Measurements from ENCODE around the gene NFATC4.

The NFATC4 gene

DNA sequence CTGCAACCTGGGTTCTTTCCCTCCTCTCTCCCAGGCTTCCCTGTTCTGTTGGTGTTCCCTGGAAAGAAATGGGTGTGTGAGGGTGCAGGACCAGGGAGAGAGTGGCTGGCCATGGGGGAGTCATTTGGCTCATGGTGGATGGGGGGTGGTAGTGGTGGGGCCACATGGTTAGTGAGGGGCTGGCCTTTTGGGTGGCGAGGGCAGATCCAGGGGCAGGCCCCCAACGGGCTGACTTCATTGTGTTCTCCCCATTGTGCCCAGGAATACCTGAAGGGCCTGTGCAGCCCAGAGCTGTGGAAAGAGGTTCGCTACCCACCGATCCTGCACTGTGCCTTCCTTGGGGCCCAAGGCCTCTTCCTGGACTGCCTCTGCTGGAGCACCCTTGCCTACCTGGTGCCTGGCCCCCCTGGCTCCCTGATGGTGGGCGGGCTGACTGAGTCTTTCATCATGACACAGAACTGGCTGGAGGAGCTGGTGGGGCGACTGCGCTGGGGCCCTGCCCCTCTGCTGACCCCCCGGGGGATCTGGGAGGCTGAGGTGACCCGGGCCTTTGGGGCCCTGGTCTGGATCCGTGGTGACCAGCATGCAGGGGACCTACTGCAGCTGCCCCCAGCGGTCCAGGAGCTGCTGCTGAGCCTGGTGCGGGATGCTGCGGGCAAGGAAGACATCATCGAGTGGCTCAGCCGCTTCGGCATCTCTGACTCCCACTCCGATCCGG, 39.8 kb downstream of the NFATC4 start:
- no peak for DNase-seq (ENCODE audit: extremely low read depth in 1 of 2, low read depth in 1 of 2)

DNA sequence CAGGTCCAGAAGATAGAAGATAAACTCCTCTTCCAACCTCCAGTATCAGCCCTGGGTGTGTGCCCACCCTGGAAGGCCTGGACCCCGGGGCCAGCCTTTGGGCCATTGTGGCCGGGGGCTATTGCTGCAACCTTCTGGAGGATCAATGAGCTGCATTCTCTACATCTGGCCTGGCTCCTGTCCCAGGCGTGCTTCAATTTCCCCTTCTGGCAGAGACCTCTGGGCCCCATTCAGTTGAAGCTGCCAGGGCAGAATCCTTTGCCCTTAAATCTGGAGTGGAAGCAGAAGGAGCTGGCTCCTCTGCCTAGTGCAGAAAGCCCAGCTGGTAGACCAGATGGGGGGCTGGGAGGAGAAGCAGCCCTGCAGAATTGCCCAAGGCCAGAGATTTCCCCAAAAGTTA, 40.8 kb downstream of the NFATC4 start:
- DNase-seq (ENCODE audit: extremely low read depth in 1 of 2, low read depth in 1 of 2), result no peak

DNA sequence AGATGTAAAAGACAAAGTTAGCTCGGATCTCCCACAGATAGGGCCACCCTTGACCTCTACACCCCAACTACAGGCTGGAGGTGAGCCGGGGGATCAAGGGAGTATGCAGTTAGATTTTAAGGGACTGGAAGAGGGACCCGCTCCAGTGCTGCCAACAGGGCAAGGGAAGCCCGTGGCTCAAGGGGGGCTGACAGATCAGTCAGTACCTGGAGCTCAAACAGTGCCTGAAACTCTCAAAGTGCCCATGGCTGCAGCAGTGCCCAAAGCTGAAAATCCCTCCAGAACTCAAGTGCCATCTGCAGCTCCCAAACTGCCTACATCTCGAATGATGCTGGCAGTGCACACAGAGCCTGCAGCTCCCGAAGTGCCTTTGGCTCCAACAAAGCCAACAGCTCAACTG, 41.2 kb downstream of the NFATC4 start:
- no peak for DNase-seq (ENCODE audit: extremely low read depth in 1 of 2, low read depth in 1 of 2)

DNA sequence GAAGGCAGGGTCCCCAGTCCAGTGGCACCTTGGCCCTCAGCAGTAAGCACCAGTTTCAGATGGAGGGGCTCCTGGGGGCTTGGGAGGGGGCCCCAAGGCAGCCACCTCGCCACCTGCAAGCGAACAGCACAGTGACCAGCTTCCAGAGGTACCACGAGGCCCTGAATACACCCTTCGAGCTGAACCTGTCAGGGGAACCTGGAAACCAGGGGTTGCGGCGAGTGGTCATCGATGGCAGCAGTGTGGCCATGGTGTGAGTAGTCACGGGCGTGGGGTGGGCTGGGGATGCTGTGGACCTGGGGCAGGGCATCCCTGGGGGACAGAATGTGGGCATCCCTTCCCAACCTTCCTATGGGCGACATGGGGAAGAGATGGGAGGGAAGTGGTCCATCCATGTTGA, 42.0 kb downstream of the NFATC4 start:
- DNase-seq (ENCODE audit: extremely low read depth in 1 of 2, low read depth in 1 of 2), result no peak

DNA sequence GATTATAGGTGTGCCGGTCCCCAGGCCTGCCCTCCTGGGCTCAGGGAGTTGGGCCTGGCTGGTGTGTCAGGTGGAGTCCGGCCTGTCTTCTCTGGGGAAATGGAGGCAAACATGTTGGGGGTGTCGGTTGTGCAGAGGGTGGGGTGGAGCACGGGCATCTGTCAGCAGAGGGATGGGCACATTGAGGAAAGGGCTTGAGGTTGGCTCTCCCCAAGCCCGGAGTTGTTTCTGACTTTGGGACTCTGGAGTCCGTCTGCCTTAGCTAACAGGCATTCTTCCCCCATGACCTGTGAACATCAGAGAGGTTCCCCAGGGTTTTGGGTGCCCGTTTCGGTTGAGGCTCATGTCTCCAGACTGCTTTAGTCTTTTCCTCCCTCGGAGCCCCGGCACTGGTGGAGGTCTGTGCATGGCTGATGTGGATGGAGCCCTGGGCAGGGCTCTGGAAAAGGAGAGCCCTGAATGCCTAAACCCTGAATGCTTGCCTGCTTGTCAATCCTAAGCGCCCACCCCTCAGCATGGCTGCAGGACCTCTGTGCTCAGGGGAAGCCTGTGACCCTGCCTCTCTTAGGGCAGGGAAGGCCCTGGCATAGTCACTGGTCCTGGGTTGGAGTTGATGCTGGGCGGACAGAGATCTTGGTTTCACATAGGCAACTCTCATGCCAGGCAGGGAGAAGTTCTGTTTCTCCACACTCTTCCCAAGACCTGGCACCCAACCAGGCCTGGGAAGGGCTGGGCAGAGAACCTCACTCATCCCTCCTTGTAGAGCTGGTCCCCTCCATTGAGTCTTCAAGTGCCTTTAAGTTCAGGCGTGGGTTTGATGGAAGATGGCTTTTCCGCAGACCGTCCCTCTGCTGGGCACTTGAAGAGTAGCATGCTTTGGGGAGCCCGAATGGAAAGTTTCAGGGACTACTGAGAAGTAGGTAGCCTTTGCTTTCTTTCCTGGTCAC, 43.7 kb downstream of the NFATC4 start:
- DNase-seq (ENCODE audit: extremely low read depth in 1 of 2, low read depth in 1 of 2), result no peak

DNA sequence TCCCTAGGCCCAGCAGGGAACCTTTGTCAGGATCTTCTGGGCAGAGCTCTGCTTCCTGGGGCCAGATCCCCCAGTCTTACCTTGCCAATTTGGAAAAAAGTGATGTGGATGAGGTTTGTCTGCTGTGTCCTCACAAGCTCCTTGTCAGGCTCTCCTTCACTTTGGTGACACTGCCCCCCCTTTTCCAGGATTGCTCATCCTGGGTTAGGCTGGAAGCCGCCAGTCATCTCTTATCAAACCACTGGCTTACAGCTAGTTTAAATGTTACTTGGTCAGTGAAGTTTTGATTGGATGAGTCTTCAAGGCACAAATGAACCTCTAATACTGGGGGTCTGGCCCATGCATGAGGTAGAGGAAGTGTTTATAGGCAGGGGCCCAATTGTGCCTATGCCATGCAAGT, 46.1 kb downstream of the NFATC4 start:
- no peak for DNase-seq (ENCODE audit: extremely low read depth in 1 of 2, low read depth in 1 of 2)

DNA sequence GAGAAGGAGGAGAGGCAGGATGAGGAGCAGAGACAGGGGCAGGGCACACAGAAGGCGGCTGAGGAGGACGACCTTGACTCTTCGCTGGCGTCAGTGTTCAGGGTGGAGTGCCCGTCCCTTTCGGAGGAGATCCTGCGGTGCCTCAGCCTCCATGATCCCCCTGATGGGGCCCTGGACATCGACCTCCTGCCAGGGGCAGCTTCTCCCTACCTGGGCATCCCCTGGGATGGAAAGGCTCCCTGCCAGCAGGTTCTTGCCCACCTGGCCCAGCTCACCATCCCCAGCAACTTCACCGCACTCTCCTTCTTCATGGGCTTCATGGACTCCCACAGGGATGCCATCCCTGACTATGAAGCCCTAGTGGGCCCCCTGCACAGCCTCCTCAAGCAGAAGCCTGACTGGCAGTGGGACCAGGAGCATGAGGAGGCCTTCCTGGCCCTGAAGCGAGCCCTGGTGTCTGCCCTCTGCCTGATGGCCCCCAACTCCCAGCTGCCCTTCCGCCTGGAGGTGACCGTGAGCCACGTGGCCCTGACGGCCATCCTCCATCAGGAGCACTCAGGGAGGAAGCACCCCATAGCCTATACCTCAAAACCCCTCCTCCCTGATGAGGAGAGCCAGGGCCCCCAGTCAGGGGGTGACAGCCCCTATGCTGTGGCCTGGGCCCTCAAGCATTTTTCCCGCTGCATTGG, 46.9 kb downstream of the NFATC4 start:
- DNase-seq (ENCODE audit: extremely low read depth in 1 of 2, low read depth in 1 of 2), result no peak

DNA sequence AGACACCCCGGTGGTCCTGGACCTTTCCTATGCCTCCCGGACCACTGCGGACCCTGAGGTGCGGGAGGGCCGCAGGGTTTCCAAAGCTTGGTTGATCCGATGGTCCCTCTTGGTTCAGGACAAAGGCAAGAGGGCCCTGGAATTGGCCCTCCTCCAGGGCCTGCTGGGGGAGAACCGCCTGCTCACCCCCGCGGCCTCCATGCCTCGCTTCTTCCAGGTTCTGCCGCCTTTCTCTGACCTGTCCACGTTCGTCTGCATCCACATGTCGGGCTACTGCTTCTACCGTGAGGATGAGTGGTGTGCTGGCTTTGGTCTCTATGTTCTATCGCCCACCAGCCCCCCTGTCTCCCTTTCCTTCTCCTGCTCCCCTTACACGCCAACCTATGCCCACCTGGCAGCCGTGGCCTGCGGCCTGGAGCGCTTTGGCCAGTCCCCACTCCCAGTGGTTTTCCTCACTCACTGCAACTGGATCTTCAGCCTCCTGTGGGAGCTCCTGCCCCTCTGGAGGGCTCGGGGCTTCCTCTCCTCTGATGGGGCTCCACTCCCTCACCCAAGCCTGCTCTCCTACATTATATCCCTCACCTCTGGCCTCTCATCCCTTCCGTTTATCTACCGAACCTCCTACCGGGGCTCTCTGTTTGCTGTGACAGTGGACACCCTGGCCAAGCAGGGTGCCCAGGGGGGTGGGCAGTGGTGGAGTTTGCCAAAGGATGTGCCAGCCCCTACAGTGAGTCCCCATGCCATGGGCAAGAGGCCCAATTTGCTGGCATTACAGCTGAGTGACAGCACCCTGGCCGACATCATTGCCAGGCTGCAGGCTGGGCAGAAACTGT, 47.7 kb downstream of the NFATC4 start:
- DNase-seq (ENCODE audit: extremely low read depth in 1 of 2, low read depth in 1 of 2), result no peak

DNA sequence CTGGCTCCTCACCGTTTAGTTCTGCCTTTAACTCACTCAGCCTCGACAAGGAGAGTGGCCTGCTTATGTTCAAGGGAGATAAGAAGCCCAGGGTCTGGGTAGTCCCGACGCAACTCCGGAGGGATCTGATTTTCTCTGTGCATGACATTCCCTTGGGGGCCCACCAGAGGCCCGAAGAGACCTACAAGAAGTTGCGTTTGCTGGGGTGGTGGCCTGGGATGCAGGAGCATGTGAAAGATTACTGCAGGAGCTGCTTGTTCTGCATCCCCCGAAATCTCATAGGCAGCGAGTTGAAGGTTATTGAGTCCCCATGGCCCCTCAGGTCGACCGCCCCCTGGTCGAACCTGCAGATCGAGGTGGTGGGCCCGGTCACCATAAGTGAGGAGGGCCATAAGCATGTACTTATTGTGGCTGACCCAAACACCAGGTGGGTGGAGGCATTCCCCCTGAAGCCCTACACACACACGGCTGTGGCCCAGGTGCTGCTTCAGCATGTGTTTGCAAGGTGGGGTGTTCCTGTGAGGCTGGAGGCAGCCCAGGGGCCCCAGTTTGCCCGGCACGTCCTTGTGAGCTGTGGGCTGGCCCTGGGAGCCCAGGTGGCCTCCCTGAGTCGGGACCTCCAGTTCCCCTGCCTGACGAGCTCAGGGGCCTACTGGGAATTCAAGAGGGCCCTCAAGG, 48.4 kb downstream of the NFATC4 start:
- no peak for DNase-seq (ENCODE audit: extremely low read depth in 1 of 2, low read depth in 1 of 2)

DNA sequence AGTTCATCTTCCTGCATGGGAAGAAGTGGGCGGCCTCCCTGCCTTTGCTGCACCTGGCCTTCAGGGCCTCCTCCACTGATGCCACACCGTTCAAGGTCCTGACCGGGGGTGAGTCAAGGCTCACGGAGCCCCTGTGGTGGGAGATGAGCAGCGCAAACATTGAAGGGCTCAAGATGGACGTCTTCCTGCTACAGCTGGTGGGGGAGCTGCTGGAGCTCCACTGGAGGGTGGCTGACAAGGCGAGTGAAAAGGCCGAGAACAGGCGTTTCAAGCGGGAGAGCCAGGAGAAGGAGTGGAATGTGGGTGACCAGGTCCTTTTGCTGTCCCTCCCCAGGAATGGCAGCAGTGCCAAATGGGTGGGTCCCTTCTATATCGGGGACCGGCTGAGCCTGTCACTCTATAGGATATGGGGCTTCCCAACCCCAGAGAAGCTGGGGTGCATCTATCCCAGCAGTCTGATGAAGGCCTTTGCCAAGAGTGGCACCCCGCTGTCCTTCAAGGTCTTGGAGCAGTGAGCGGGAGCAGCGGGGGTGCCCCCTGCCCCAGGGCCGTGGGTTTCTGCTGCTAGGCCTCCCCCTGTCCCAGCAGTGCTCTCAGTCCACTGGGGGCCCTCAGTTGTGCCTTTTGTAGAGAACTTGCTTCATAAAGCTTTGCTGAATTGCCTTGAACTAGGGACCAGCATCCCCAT, 49.1 kb downstream of the NFATC4 start:
- DNase-seq (ENCODE audit: extremely low read depth in 1 of 2, low read depth in 1 of 2), result no peak

DNA sequence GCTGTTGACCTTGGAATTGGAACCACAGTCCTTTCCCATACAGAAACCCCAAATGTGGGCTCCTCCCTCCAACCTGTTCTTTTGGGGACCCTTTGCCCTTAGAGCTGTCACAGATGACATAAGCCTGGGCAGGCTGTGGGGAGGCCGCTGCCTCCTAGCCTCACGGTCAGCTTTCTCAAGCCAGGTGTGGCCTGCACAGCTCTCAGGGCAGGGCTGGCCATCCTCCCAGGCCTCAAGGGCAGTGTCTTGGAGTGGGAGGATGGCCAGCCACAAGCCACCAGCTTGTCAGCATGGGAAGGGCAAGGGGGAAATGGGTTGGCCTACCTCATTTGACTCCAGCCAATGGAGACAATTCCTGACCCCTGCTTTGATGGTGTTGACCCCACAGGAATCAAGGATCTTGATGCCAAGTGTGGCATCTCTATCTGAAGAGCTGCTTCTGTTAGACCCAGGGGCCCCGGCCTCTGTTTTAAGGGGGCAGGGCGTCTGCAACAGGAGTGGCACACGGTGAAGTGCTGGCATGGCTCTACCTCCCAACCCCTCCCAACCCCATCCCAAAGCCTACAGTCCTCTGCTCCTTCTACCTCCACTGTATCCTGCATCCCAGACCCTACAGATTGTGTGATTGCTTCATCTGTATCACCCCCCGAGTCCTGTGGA, 50.0 kb downstream of the NFATC4 start:
- no peak for DNase-seq (ENCODE audit: extremely low read depth in 1 of 2, low read depth in 1 of 2)

DNA sequence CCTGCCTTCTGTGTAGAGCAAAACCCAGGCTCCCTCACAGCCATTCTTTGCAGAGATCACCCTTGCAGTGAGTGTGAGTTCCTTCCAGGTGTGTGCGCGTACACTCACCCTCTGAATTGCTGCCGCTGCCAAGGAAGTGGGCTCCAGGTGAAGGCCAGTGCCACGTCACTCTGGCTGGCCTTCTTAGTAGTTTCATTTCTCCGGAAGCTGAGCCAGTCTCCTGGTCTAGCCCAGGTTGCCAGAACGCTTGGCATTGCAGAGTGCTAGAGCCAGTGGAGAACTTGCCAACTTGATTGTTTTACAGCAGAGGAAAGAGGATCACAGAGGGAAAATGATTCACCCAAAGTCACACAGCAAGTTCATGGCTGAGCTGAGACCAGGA, 50.5 kb downstream of the NFATC4 start:
- DNase-seq (ENCODE audit: extremely low read depth in 1 of 2, low read depth in 1 of 2), result no peak

DNA sequence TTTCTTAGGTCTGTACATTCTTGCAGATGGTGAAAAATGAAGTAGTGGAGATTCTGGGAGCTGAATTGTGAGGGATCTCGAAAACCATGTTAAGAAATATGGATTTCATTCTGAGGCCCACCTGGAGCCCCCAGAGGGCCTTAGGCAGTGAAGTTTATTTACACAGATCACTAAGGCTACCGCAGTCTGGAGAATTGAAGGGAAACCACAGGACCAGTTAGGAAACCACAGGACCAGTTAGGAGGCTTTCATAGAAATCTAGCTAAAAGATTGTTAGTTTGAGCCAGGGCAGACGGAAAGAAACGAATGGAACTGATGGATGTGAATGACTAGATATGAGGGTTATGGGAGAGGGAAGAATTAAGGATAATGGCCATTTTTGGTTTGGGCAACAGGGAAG, 54.3 kb downstream of the NFATC4 start:
- DNase-seq (ENCODE audit: extremely low read depth in 1 of 2, low read depth in 1 of 2), result no peak

DNA sequence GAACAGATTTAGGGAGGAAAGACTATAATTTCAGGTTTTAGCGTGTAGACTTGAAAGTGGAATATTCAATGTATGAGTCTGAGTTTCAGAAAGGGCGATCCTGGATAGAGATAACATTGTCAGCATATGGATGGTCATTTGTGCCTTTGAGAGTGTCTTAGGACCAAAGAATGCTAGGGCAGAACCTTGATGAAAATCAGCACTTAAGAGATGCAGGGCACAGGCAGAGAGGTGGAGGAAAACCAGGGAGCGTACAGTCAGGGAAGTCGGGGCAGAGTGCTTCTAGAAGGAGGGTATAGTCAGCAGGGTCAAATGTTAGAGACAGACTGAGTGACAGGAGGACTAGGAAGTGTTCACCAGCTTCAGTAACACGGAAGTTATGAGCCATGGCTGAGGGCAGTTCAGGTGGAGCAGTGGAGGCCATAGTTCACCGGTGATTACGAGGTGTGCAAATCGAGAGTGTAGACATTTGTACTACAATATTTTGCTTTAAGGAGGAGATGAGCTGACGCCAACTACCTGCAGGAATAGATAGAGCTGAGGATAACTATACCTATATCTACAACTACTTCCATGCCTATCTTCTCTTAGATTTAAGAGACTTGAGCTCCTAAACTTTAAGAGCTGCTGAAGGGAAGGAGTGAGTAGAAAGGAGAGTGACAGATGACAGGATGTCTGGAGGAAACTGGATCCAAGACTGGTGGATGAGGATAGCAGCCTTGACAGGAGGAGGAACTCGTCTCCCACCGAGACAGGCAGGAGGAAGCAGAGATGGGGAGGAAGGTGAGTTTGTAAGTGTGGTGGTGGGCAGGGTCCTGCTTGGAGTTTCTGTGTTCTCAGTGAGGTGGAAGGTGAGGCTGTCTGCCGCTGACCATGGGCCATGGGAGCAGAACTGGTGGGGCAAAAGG, 55.0 kb downstream of the NFATC4 start:
- no peak for DNase-seq (ENCODE audit: extremely low read depth in 1 of 2, low read depth in 1 of 2)

DNA sequence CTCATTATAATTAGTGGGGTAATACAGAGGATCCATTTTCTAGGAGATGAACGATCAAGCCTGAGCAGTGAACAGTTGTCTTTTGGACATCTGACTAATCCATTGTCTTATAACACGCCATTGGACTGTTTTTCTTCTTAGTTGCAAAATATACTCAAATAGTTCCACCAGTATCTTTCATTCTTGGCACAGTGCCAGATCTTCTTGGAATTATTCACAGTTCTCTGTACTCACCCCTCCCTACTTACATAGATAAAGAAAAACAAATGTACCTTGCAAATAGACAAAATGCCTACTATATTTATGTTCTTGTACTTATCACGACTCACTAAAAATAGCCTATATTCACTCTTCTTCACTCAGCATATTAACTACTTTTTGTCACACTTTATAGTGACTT, 57.7 kb downstream of the NFATC4 start:
- DNase-seq (ENCODE audit: extremely low read depth in 1 of 2, low read depth in 1 of 2), result no peak

DNA sequence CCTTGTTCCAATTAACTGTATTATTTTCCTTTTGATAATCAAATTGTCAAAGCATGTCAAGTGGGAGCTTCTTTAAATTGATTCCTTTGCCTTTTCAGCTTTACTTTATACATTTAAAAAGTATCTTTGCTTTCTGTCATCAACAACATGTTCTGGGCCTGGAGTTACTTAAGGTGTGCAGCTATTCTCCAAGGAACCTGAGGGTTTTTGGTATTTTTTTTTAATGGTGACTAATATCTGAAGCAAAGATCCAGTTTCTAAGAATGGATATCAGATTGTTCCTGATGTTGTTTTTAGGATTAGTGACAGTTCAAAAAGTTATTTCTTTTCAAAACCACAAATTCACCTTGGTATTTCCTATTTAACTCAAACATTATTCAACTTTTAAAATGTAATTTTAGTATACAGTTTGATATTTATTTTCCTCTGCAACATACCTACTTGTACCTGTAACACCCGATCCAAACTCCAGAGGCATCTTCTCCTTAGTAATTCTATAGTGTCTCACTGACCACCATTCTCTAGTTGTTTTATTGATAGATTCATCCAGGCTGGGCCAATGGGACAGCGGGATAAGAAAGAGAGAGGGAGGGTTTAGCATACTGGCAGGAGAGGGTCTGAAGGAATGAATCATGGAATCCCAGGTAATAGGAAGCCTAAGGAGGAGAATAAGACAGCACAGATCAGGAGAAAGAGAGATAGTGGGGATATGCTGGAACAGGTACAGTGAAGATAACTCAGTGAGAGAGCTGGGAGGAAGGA, 58.3 kb downstream of the NFATC4 start:
- no peak for DNase-seq (ENCODE audit: extremely low read depth in 1 of 2, low read depth in 1 of 2)

DNA sequence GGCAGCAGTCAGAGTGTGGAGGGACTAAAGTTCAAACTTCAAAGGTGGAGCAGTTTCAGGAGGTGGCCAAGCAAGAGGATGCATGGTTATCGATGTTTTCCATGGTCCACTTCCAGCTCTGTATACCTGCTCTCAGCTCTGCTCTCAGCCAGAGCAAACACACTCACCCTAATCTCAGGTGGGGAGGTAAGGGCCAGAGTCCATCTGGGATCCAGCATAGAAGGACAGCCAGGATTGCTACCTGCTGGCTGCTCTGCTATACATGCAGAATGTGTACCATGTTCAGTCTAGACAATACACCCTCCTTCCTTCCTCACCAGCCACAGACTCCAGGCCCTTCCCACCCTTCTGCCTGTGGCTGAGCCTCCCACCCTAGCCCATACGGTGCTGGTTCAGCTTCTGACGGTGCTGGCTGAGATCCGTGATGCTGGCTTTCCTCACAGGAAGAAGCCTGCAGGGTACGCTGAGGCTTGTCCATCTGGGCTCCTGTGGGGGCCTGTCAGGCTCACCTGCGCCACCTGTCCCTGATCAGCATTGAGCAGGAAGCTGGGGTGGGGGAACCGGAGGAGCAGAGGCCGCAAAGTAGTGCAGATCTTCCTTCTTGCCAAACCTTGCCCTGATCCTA, 59.0 kb downstream of the NFATC4 start:
- no peak for DNase-seq (ENCODE audit: extremely low read depth in 1 of 2, low read depth in 1 of 2)
